GM12891 (cell line): ENCODE data around the gene APOL5.

Source experiments
- POLR2A ChIP-seq: IDR thresholded peaks from 2 replicates; pipeline ENCODE4 v1.6.1; 2011; ENCODE audit warnings: low read depth, low read length, control low read depth
- POLR2AphosphoS5 ChIP-seq: IDR thresholded peaks from 2 replicates; pipeline ENCODE4 v1.6.1; 2011; ENCODE audit warnings: low read depth, low read length, control low read depth
- TAF1 ChIP-seq: IDR thresholded peaks from 2 replicates; pipeline ENCODE4 v1.6.1; 2011; ENCODE audit warnings: low read depth, low read length, control low read depth

DNA sequence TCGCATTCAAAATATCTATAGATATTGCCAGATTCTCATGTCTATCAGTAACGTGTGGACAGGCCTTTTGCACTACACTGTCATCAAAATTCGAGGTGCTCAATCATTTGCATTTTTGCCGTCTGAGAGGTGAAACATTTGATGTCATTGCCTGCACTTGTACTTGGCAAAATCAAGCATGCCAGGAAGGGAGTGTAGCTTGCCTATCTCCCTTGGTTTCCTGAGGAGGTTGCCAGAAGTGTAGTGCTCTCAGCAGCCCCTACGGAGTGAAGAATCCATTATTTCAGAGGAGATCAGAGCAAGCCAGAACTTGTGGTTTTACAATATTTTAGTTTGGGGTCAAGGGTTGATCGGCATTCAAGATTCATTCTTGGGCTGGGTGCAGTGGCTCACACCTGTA is 30.2 kb upstream of the APOL5 start:
- no peak for TF ChIP-seq POLR2A
- no peak for TF ChIP-seq POLR2AphosphoS5
- no peak for TF ChIP-seq TAF1
